Neural progenitor cell (in vitro differentiated cells): Measurements from ENCODE around the gene BRD2. TPM values are rescaled to one million over a fixed set of nuclear protein-coding genes. Genes with fewer than 3 reads are reported as not detected.

Source experiments
- DNase-seq: peaks from one replicate; pipeline ENCODE4 v3.0.0-alpha.2; 2016; ENCODE audit warnings: low spot score
- H2AFZ ChIP-seq: fragments of 200-600 bp; sonication (generic); replicated peaks from 2 replicates; pipeline ENCODE4 v1.6.1; 2016; ENCODE audit warnings: antibody characterized with exemption
- H3F3A ChIP-seq: fragments of 200-600 bp; sonication (generic); 2 replicates; pipeline ENCODE4 v1.6.1; 2016; ENCODE audit warnings: antibody characterized with exemption, low read depth
- H3K27ac ChIP-seq: fragments of 200-600 bp; sonication (generic); 2 replicates; pipeline ENCODE4 v1.5.1; 2016; ENCODE audit warnings: mild to moderate bottlenecking
- H3K27me3 ChIP-seq: fragments of 200-600 bp; sonication (generic); 2 replicates; pipeline ENCODE4 v1.6.1; 2016; ENCODE audit warnings: mild to moderate bottlenecking, moderate library complexity
- H3K36me3 ChIP-seq: fragments of 200-600 bp; sonication (generic); 2 replicates; pipeline ENCODE4 v1.5.1; 2016
- H3K4me1 ChIP-seq: fragments of 200-600 bp; sonication (generic); 2 replicates; pipeline ENCODE4 v1.6.1; 2016; ENCODE audit warnings: mixed run types
- H3K4me2 ChIP-seq: fragments of 200-600 bp; sonication (generic); 2 replicates; pipeline ENCODE4 v1.6.1; 2016
- H3K4me3 ChIP-seq: fragments of 200-600 bp; sonication (generic); 2 replicates; pipeline ENCODE4 v1.5.1; 2016
- H3K79me2 ChIP-seq: fragments of 200-600 bp; sonication (generic); 2 replicates; pipeline ENCODE4 v1.6.1; 2016; ENCODE audit warnings: low read depth
- H3K9ac ChIP-seq: fragments of 200-600 bp; sonication (generic); 2 replicates; pipeline ENCODE4 v1.6.1; 2016
- H3K9me3 ChIP-seq: fragments of 200-600 bp; sonication (generic); 2 replicates; pipeline ENCODE4 v1.5.1; 2016; ENCODE audit warnings: low read depth
- H4K20me1 ChIP-seq: fragments of 200-600 bp; sonication (generic); 2 replicates; pipeline ENCODE4 v1.6.1; 2016; ENCODE audit warnings: low read depth
- H3K27ac Mint-ChIP-seq: 3 replicates; pipeline ENCODE4 v1.8.0; 2021; ENCODE audit warnings: mixed read lengths
- H3K27me3 Mint-ChIP-seq: 2 replicates; pipeline ENCODE4 v1.8.0; 2022; ENCODE audit warnings: low read depth, mild to moderate bottlenecking, inconsistent platforms, moderate library complexity, mixed read lengths; ENCODE audit not compliant: insufficient read depth
- H3K36me3 Mint-ChIP-seq: 3 replicates; pipeline ENCODE4 v1.8.0; 2021; ENCODE audit warnings: mixed read lengths
- H3K4me1 Mint-ChIP-seq: 3 replicates; pipeline ENCODE4 v1.8.0; 2021; ENCODE audit warnings: mixed read lengths
- H3K4me3 Mint-ChIP-seq: 3 replicates; pipeline ENCODE4 v1.8.0; 2021; ENCODE audit warnings: mild to moderate bottlenecking, moderate library complexity, mixed read lengths
- H3K9me3 Mint-ChIP-seq: 3 replicates; pipeline ENCODE4 v1.8.0; 2020; ENCODE audit warnings: mixed read lengths
- EZH2 ChIP-seq: fragments of 200-600 bp; sonication (generic); IDR thresholded peaks from 2 replicates; pipeline ENCODE4 v1.6.1; 2017; ENCODE audit warnings: antibody characterized with exemption, mild to moderate bottlenecking, moderate library complexity
- EZH2phosphoT487 ChIP-seq: fragments of 200-600 bp; sonication (generic); IDR thresholded peaks from 2 replicates; pipeline ENCODE4 v1.6.1; 2017; ENCODE audit warnings: antibody characterized with exemption
- total RNA-seq: library from RNA; depleted of rRNA; stranded (reverse); fragments of >200 nt; gene quantifications from 2 replicates; pipeline ENCODE4 v1.2.3, GENCODE V29; 2015; ENCODE audit warnings: low replicate concordance
- TF ChIP-seq, protein P1 (sequence below): fragments of 200-600 bp; sonication (generic); IDR thresholded peaks from 2 replicates; pipeline ENCODE4 v1.5.1; 2017; ENCODE audit warnings: antibody characterized with exemption, mild to moderate bottlenecking

The BRD2 gene
- total RNA-seq, 1 donor from 2014 or later, result 202 TPM

GRCh38 chr6:33017694-33018353, 49.4 kb downstream of the BRD2 start:
- H3K9me3 Mint-ChIP-seq, result no peaks in the 10 kb centered on the region
- H3K4me1 ChIP-seq, result no peaks in the 10 kb centered on the region
- H3K4me2 ChIP-seq, result no peak overlapping the region
- H3K27ac ChIP-seq, result no peak overlapping the region
- no peaks in the 10 kb centered on the region for H4K20me1 ChIP-seq
- H3K9ac ChIP-seq, result no peak overlapping the region
- TF ChIP-seq, protein P1, sequence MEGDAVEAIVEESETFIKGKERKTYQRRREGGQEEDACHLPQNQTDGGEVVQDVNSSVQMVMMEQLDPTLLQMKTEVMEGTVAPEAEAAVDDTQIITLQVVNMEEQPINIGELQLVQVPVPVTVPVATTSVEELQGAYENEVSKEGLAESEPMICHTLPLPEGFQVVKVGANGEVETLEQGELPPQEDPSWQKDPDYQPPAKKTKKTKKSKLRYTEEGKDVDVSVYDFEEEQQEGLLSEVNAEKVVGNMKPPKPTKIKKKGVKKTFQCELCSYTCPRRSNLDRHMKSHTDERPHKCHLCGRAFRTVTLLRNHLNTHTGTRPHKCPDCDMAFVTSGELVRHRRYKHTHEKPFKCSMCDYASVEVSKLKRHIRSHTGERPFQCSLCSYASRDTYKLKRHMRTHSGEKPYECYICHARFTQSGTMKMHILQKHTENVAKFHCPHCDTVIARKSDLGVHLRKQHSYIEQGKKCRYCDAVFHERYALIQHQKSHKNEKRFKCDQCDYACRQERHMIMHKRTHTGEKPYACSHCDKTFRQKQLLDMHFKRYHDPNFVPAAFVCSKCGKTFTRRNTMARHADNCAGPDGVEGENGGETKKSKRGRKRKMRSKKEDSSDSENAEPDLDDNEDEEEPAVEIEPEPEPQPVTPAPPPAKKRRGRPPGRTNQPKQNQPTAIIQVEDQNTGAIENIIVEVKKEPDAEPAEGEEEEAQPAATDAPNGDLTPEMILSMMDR, result no peak
- no peak for TF ChIP-seq EZH2
- TF ChIP-seq EZH2phosphoT487, result no peak
- no peaks in the 10 kb centered on the region for H3K27me3 ChIP-seq
- no peak overlapping the region for H3K27ac Mint-ChIP-seq
- H3K9me3 ChIP-seq, result no peaks in the 10 kb centered on the region
- peaks cover 2% of the 10 kb centered on the region for H3K27me3 Mint-ChIP-seq
- no peak overlapping the region for H3K4me3 ChIP-seq
- DNase-seq, result no peak
- no peak overlapping the region for H3K4me3 Mint-ChIP-seq
- no peak overlapping the region for H2AFZ ChIP-seq
- H3K36me3 ChIP-seq, result no peaks in the 10 kb centered on the region
- no peaks in the 10 kb centered on the region for H3F3A ChIP-seq
- no peaks in the 10 kb centered on the region for H3K36me3 Mint-ChIP-seq
- H3K79me2 ChIP-seq, result no peaks in the 10 kb centered on the region
- peaks cover 2% of the 10 kb centered on the region for H3K4me1 Mint-ChIP-seq

DNA sequence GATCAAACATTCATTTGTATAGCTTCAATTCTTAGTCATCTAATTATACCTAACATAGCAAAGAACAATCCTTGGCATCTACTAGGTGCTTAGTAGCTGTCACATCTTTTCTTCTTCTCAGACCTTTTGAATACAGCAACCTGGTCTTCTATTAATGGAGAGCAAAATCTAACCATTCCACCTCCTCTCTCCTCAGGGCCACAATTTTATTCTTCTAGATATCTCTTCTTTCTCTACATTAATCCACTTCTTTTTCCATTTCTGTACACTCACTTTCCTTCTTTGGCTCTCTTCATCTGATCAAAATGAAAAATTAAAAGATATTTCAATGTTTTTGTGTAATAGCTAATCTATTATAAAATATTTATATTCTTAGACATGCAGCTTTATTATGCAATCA, 50.0 kb downstream of the BRD2 start:
- H3K36me3 ChIP-seq, result no peaks in the 10 kb centered on the region
- TF ChIP-seq EZH2 (no peak), EZH2phosphoT487 (no peak)
- TF ChIP-seq, protein P1, result no peak
- H3F3A ChIP-seq, result no peaks in the 10 kb centered on the region
- H3K36me3 Mint-ChIP-seq, result no peaks in the 10 kb centered on the region
- no peak overlapping the region for H3K4me3 Mint-ChIP-seq
- H3K4me1 Mint-ChIP-seq, result peaks cover 2% of the 10 kb centered on the region
- no peaks in the 10 kb centered on the region for H3K9me3 ChIP-seq
- peaks cover 4% of the 10 kb centered on the region for H3K27me3 Mint-ChIP-seq
- H3K27ac Mint-ChIP-seq, result no peak overlapping the region
- no peaks in the 10 kb centered on the region for H3K79me2 ChIP-seq
- H3K4me3 ChIP-seq, result no peak overlapping the region
- no peak overlapping the region for H3K4me2 ChIP-seq
- H3K27ac ChIP-seq, result no peak overlapping the region
- no peak overlapping the region for H2AFZ ChIP-seq
- no peaks in the 10 kb centered on the region for H4K20me1 ChIP-seq
- H3K4me1 ChIP-seq, result no peaks in the 10 kb centered on the region
- DNase-seq, result no peak
- H3K9me3 Mint-ChIP-seq, result no peaks in the 10 kb centered on the region
- H3K27me3 ChIP-seq, result no peaks in the 10 kb centered on the region
- no peak overlapping the region for H3K9ac ChIP-seq

DNA sequence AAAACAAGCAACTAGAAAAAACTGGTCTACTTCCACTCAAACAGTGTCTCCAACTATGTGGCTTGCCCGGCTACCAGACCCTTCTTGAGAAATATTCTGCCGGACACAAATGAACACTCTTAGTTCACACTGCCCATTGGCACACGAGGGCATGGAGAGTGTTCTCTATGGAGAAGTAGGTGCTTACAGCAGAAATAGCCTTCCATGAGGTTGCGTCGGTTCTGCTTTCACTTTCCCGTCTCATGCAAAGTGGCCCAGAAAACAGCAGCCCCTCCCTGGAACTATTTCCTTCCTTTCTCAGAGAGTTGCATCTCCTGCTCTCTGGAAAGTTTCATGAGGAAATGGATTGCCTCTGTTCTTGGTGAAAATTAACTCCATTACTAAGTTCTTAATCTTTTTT, 50.5 kb downstream of the BRD2 start:
- Histone ChIP-seq H3K36me3 (no peaks in the 10 kb centered on the region), H3K27ac (no peak overlapping the region), H3K9me3 (no peaks in the 10 kb centered on the region), H3K9ac (no peak overlapping the region), H3F3A (no peaks in the 10 kb centered on the region), H4K20me1 (no peaks in the 10 kb centered on the region), H2AFZ (no peak overlapping the region), H3K4me3 (no peak overlapping the region), H3K4me2 (no peak overlapping the region), H3K4me1 (no peaks in the 10 kb centered on the region), H3K79me2 (no peaks in the 10 kb centered on the region), H3K27me3 (no peaks in the 10 kb centered on the region)
- Mint-ChIP-seq H3K27ac (no peak overlapping the region), H3K27me3 (peaks cover 4% of the 10 kb centered on the region), H3K4me1 (peaks cover 2% of the 10 kb centered on the region), H3K9me3 (no peaks in the 10 kb centered on the region), H3K4me3 (no peak overlapping the region), H3K36me3 (no peaks in the 10 kb centered on the region)
- no peak for DNase-seq
- TF ChIP-seq EZH2phosphoT487, result no peak
- TF ChIP-seq EZH2, result no peak
- TF ChIP-seq, protein P1, result no peak
